ENCODE data around the gene ITPKC. TPM values are rescaled to one million over a fixed set of nuclear protein-coding genes. Genes with fewer than 3 reads are reported as not detected.

ITPKC gene
- total RNA-seq, 2 experiments from 2014 or later, result 4.8 to 5.2 TPM

GRCh38 chr19:40754611-40755247, 37.8 kb downstream of the ITPKC start:
- Mint-ChIP-seq H3K4me3 (peak overlapping the region; percentile 81), H3K27ac (peak overlapping the region; percentile 92), H3K36me3 (ENCODE audit: low read depth) (peaks cover 73% of the 10 kb centered on the region), H3K27me3 (no peaks in the 10 kb centered on the region), H3K9me3 (no peaks in the 10 kb centered on the region), H3K4me1 (ENCODE audit: low read depth) (peaks cover 49% of the 10 kb centered on the region)
- ChIA-PET POLR2A (interaction anchor here (0.6 to 4.0 kb wide), 8 partner anchors 8 to 91 kb away, joined by 3 to 22 read pairs (median 6); partner anchors contain the start of genes COQ8B, MIA and RAB4B), CTCF (interaction anchor here (1.4 to 5.7 kb wide), 4 partner anchors 11 to 65 kb away, joined by 3 to 36 read pairs (median 11); partner anchors contain the start of gene RAB4B)
- intact Hi-C loops (cut with micrococcal nuclease), result loop anchor here (5.0 kb wide), 2 partner anchors 37 to 48 kb away; partner anchors contain the start of genes COQ8B and ITPKC
- TF ChIP-seq CTCF (IDR thresholded peaks at IDR 0.05), result no peak
- DNase-seq (peak; percentile 89), ATAC-seq (no peak)

- no peak for DNase-seq
- H3K4me3 Mint-ChIP-seq, result peak overlapping the region; percentile 81
- ChIA-PET POLR2A (interaction anchor here (1.2 to 4.0 kb wide), 6 partner anchors 8 to 92 kb away, joined by 3 to 22 read pairs (median 8); partner anchors contain the start of genes MIA and RAB4B), CTCF (interaction anchor here (1.0 to 5.7 kb wide), 4 partner anchors 11 to 64 kb away, joined by 3 to 36 read pairs (median 11); partner anchors contain the start of gene RAB4B)
- intact Hi-C loops (cut with micrococcal nuclease), result no loop called here
- ATAC-seq, result no peak
- peak overlapping the region; percentile 92 for H3K27ac Mint-ChIP-seq
- H3K9me3 Mint-ChIP-seq, result no peaks in the 10 kb centered on the region
- H3K4me1 Mint-ChIP-seq (ENCODE audit: low read depth), result peaks cover 48% of the 10 kb centered on the region
- H3K27me3 Mint-ChIP-seq, result no peaks in the 10 kb centered on the region
- peaks cover 74% of the 10 kb centered on the region for H3K36me3 Mint-ChIP-seq (ENCODE audit: low read depth)
- no peak for TF ChIP-seq CTCF (IDR thresholded peaks at IDR 0.05)
Measured at GRCh38 chr19:40755248-40755624, 38.3 kb downstream of the ITPKC start.

- Mint-ChIP-seq H3K9me3 (no peaks in the 10 kb centered on the region), H3K4me3 (peak overlapping the region; percentile 81), H3K36me3 (ENCODE audit: low read depth) (peaks cover 78% of the 10 kb centered on the region), H3K27ac (peak overlapping the region; percentile 92), H3K4me1 (ENCODE audit: low read depth) (peaks cover 52% of the 10 kb centered on the region), H3K27me3 (no peaks in the 10 kb centered on the region)
- intact Hi-C loops (cut with micrococcal nuclease), result no loop called here
- DNase-seq (no peak), ATAC-seq (no peak)
- ChIA-PET POLR2A (interaction anchor here (1.1 to 4.0 kb wide), 5 partner anchors 7 to 51 kb away, joined by 4 to 22 read pairs (median 8); partner anchors contain the start of genes MIA and RAB4B), CTCF (interaction anchor here (1.0 to 5.7 kb wide), 4 partner anchors 10 to 64 kb away, joined by 3 to 36 read pairs (median 8); partner anchors contain the start of gene RAB4B)
- TF ChIP-seq CTCF (IDR thresholded peaks at IDR 0.05), result no peak
Measured at GRCh38 chr19:40755791-40756190, 38.9 kb downstream of the ITPKC start.

- ATAC-seq (peak; percentile 40), DNase-seq (peak; percentile 67)
- H3K4me1 Mint-ChIP-seq (ENCODE audit: low read depth), result peaks cover 57% of the 10 kb centered on the region
- H3K27me3 Mint-ChIP-seq, result no peaks in the 10 kb centered on the region
- peaks cover 78% of the 10 kb centered on the region for H3K36me3 Mint-ChIP-seq (ENCODE audit: low read depth)
- POLR2A ChIA-PET, result interaction anchor here (0.6 to 2.5 kb wide), 6 partner anchors 9 to 50 kb away, joined by 3 to 12 read pairs (median 4); no protein-coding TSS in a partner anchor
- intact Hi-C loops (cut with micrococcal nuclease), result no loop called here
- H3K27ac Mint-ChIP-seq, result peak overlapping the region; percentile 92
- peak overlapping the region; percentile 62 for H3K4me3 Mint-ChIP-seq
- TF ChIP-seq CTCF (IDR thresholded peaks at IDR 0.05), result no peak
- H3K9me3 Mint-ChIP-seq, result no peaks in the 10 kb centered on the region
- CTCF ChIA-PET, result interaction anchor here (1.3 to 5.7 kb wide), 5 partner anchors 21 to 186 kb away, joined by 3 to 36 read pairs (median 5); partner anchors contain the start of gene RAB4B
Measured at GRCh38 chr19:40756502-40757110, 39.7 kb downstream of the ITPKC start.
